NB4 (cell line): ENCODE measurements around the gene GJA1.

ENCODE experiments used
- DNase-seq: peaks from one replicate; pipeline ENCODE4 v3.0.0; 2010; ENCODE audit warnings: low read depth
- H3K4me3 ChIP-seq: one replicate; pipeline ENCODE4 v1.5.1; 2011; ENCODE audit warnings: mild to moderate bottlenecking, low read depth, low read length, moderate library complexity
- MYC ChIP-seq: IDR thresholded peaks from 2 replicates; pipeline ENCODE4 v1.6.1; 2011; ENCODE audit warnings: low read depth, low read length
- POLR2A ChIP-seq: IDR thresholded peaks from 2 replicates; pipeline ENCODE4 v1.6.1; 2011; ENCODE audit warnings: mild to moderate bottlenecking; ENCODE audit not compliant: insufficient read length; ENCODE audit errors: extremely low read depth
- TF ChIP-seq, protein P1 (sequence below): IDR thresholded peaks from 2 replicates; pipeline ENCODE4 v1.6.1; 2011; ENCODE audit warnings: low read depth, low read length
- TF ChIP-seq, protein P2 (sequence below): IDR thresholded peaks from one replicate; pipeline ENCODE4 v1.5.1; 2012; ENCODE audit warnings: low read depth, low read length

Gene GJA1

DNA sequence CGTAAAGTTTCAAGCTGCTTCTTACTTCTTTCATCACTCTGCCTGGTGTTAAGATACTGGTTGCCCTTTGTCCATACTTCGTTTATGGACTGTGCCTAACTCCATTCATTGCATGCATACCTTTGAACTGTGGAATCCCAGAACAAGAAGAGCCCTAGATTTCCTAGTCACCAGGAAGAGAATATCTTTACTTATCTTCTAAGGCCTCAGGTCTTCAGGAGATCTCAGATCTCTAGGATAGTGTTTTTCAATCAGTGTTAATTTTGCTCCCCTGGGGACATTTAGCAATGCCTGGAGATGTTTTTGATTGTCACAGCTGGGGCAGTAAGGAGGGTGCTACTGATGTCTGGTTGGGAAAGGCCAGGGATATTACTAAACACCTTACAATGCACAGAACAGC lies 35.5 kb upstream of the GJA1 start:
- DNase-seq: no peak
- no peak overlapping the region for H3K4me3 ChIP-seq
- TF ChIP-seq, protein P1, sequence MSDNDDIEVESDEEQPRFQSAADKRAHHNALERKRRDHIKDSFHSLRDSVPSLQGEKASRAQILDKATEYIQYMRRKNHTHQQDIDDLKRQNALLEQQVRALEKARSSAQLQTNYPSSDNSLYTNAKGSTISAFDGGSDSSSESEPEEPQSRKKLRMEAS: no peak
- TF ChIP-seq MYC: no peak
- TF ChIP-seq, protein P2, sequence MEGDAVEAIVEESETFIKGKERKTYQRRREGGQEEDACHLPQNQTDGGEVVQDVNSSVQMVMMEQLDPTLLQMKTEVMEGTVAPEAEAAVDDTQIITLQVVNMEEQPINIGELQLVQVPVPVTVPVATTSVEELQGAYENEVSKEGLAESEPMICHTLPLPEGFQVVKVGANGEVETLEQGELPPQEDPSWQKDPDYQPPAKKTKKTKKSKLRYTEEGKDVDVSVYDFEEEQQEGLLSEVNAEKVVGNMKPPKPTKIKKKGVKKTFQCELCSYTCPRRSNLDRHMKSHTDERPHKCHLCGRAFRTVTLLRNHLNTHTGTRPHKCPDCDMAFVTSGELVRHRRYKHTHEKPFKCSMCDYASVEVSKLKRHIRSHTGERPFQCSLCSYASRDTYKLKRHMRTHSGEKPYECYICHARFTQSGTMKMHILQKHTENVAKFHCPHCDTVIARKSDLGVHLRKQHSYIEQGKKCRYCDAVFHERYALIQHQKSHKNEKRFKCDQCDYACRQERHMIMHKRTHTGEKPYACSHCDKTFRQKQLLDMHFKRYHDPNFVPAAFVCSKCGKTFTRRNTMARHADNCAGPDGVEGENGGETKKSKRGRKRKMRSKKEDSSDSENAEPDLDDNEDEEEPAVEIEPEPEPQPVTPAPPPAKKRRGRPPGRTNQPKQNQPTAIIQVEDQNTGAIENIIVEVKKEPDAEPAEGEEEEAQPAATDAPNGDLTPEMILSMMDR: no peak
- TF ChIP-seq POLR2A: no peak

DNA sequence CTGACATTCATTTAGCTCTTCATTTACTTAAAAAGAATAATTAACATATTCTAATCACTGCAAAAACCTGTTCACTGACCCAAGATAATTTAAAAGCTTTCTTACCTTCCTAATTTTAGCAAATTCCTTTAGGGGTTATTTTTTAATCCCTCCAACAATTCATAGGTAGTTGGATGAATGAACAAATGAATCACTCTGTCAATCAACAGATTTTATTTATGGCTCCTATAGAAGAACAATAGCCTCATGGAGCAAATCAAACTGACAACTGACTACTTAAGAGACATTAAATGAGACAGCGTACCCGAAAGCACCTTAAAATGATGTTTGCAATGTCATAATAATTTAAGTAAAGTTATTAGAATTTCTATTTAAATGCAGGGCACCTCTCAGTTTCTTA lies 31.5 kb upstream of the GJA1 start:
- no peak for DNase-seq
- H3K4me3 ChIP-seq: no peak overlapping the region
- TF ChIP-seq, protein P1: no peak
- TF ChIP-seq POLR2A (no peak), MYC (no peak)
- TF ChIP-seq, protein P2: no peak

DNA sequence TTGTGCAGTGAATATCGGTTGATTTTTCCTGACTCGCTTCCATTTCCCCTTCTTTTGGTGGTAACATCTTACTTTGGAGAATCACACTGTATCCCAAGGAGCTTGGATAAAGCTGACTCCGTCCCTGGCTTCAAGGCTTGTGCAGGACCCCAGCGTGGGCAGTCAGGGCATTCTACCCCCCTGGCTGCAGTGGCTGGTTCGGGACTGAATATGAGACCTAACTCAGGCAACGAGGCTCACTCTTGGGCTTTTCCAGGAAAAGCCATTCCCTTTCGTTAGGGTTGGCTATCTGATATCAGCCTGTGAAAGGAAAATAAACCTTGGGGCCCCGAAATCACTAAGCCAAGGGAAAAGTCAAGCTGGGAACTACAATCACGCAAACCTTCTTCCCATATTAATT lies 30.1 kb upstream of the GJA1 start:
- TF ChIP-seq, protein P2: no peak
- TF ChIP-seq POLR2A (no peak), MYC (no peak)
- TF ChIP-seq, protein P1: no peak
- DNase-seq: no peak

DNA sequence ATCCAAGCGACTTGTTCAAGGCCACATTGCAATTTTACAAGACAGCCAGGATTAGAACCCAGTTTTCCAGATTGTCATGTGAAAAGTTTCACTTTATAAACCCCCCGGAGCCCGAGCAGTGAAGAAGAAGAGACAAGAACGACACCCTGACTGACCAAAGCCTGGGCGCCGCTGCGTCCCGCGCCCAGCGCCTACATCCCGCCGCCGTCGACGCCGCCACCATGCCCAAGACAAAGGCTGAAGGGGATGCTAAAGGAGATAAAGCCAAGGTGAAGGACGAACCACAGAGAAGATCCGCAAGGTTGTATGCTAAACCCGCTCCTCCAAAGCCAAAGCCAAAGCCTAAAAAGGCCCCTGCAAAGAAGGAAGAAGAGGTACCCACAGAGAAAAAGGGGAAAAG lies 27.1 kb upstream of the GJA1 start:
- TF ChIP-seq POLR2A (no peak), MYC (no peak)
- TF ChIP-seq, protein P1: no peak
- TF ChIP-seq, protein P2: no peak
- H3K4me3 ChIP-seq: no peak overlapping the region
- no peak for DNase-seq

More for the DNA sequence above, 30.1 kb upstream of the GJA1 start:
- H3K4me3 ChIP-seq: no peak overlapping the region

DNA sequence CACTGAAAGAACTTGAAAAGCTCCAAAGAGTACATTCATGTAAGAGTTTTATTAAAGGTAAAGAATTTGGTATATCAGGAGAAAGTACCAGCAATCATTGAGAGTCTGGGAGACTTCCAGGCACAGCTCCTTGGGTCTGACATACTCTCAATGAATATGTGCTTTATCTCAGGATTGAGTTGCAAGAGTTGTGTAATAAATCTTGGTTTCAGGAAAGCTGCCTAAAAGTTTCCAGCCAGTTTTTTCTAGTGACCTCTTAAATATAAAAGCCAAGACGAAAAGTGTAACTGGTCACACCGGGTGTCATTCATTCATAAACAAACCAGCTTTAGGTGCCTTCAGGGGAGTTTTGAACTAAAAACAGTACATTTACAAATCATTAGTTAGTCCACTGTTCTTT lies 21.6 kb upstream of the GJA1 start:
- no peak for DNase-seq
- TF ChIP-seq, protein P1: no peak
- TF ChIP-seq POLR2A: no peak
- no peak for TF ChIP-seq MYC
- TF ChIP-seq, protein P2: no peak
- H3K4me3 ChIP-seq: no peak overlapping the region

DNA sequence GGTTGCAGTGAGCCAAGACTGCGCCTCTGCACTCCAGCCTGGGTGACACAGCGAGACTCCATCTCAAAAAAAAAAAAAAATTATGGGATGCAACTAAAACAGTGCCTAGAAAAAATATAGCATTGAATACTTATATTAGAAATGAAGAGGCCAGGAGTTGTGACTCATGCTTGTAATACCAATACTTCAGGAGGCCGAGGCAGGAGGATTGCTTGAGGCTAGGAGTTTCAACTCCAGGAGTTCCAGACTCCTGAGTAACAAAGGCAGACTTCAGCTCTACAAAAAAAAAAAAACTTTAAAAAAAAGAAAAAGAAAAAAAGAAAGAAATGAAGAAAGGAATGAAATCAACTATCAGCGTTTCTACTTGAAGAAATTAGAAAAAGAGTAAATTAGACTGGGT lies 17.1 kb upstream of the GJA1 start:
- no peak for TF ChIP-seq POLR2A
- TF ChIP-seq, protein P1: no peak
- TF ChIP-seq, protein P2: no peak
- no peak for TF ChIP-seq MYC
- no peak overlapping the region for H3K4me3 ChIP-seq
- no peak for DNase-seq
